ENCODE measurements around the gene ZNF416. TPM values are rescaled to one million over a fixed set of nuclear protein-coding genes. Genes with fewer than 3 reads are reported as not detected.

The ZNF416 gene
- total and polyA plus RNA-seq, 4 donors: 0.97 to 2.9 (median 1.2) TPM

DNA sequence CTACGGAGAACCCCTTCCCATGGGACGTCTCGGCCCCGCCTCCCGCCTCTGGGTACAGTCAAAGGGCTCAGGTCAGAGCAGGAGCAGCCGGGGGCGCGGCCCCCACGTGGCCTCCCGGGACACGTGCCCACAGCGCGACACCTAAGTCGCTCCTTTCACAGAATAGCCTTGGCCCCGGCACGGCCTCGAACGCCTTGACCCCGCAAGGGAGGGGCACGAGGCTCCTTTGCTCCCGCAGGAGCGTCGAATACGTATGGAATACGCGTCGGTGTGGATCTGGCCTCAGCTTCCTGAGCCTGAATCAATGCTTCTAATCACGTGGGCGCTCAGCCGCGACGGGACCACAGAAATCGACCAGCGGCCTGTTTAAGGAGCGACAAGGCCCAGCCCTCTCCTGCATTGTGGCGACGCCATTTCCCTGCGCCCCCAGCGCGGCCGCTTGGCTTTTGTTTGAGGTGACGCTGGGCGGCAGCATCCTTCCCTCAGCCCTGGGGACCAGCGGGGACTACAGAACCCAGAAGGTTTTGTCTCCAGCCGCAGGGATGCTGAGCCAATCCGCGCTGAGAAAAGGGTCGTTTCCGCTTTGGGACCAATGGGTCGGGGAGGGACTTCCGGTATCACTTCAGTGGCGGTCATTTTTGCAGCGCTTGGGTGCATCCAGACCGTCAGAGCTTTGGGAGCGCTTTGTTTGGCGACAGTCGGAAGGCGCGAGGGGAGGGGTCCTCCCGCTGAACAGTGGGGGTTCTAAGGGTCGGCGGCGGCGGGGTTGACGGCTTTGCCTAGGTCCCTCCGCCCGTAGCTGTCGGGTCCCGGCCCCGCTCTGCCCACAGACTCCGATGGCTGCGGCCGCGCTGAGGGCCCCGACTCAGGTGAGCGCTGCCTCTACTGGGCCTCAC is 5.1 kb upstream of the ZNF416 start, which contains the start of gene ZIK1:
ZIK1 (plus strand) TSS at position 625 of the 896 bp plus-strand sequence; CDS start at position 837, 212 bp downstream.
- Histone ChIP-seq H3K36me3 (ENCODE audit: control insufficient read depth in 4 of 4, insufficient read depth in 3 of 4, low read depth in 1 of 4, low read length in 3 of 4) (peaks cover 0 to 5% (median under 1%) of the 10 kb centered on the region in 4 donors), H3K27ac (ENCODE audit: low read depth in 1 of 2, low read length in 2 of 2) (no peak within 1 kb of the TSS), H3K4me3 (ENCODE audit: low read depth in 1 of 3, low read length in 3 of 3) (peak within 1 kb of the TSS; percentile 51 to 68 (median 51)), H3K27me3 (ENCODE audit: control insufficient read depth in 4 of 4, insufficient read depth in 4 of 4, low read length in 3 of 4) (peaks cover 0 to 4% (median 0%) of the 10 kb centered on the region in 4 donors), H3K4me1 (ENCODE audit: control insufficient read depth in 4 of 4, insufficient read depth in 4 of 4, low read length in 3 of 4) (peaks cover 0 to 3% (median 3%) of the 10 kb centered on the region in 4 donors), H3K9ac (ENCODE audit: low read depth in 1 of 2, low read length in 2 of 2) (peak within 1 kb of the TSS in 1 of 2 donors; percentile 18), H3K9me3 (ENCODE audit: control insufficient read depth in 4 of 4, low read length in 3 of 4) (peaks cover 20 to 51% (median 39%) of the 10 kb centered on the region in 4 donors)
- peak; percentile 83 to 94 for TF ChIP-seq GABPA (IDR thresholded peaks at IDR 0.05 in 1 of 2, conservative IDR thresholded peaks at IDR 0.05 in 1 of 2)
- no peak for TF ChIP-seq TAF1 (conservative IDR thresholded peaks at IDR 0.05)
- TF ChIP-seq FOXA1 (IDR thresholded peaks at IDR 0.05): no peak
- peak; percentile 45 for TF ChIP-seq YY1 (IDR thresholded peaks at IDR 0.05)
- TF ChIP-seq FOXA2 (IDR thresholded peaks at IDR 0.05): no peak
- TF ChIP-seq CTCF (IDR thresholded peaks at IDR 0.05; ENCODE audit: low read depth, low read length, missing input control): no peak
- TF ChIP-seq HNF4A (conservative IDR thresholded peaks at IDR 0.05): no peak
- TF ChIP-seq NR2F2 (IDR thresholded peaks at IDR 0.05): peak; percentile 46
- TF ChIP-seq SP1 (IDR thresholded peaks at IDR 0.05): no peak
- TF ChIP-seq RAD21 (IDR thresholded peaks at IDR 0.05): peak in 1 of 2 donors; percentile 8
- TF ChIP-seq MAX (IDR thresholded peaks at IDR 0.05): peak; percentile 67
- 6% methylated on average over 76 of the region's 76 CpGs for whole genome bisulfite sequencing
- peak; percentile 86 for DNase-seq (ENCODE audit: low spot score)

- peaks cover 17 to 46% (median 33%) of the 10 kb centered on the region in 4 donors for H3K9me3 ChIP-seq (ENCODE audit: control insufficient read depth in 4 of 4, low read length in 3 of 4)
- no peaks in the 10 kb centered on the region for H3K36me3 ChIP-seq (ENCODE audit: control insufficient read depth in 4 of 4, insufficient read depth in 3 of 4, low read depth in 1 of 4, low read length in 3 of 4)
- 42% methylated on average over 21 of the region's 21 CpGs for WGBS
- no peak overlapping the region for H3K27ac ChIP-seq (ENCODE audit: low read depth in 1 of 2, low read length in 2 of 2)
- no peak for DNase-seq (ENCODE audit: low spot score)
- peak overlapping the region in 2 of 3 donors; percentile 51 to 68 for H3K4me3 ChIP-seq (ENCODE audit: low read depth in 1 of 3, low read length in 3 of 3)
- peaks cover 0 to 4% (median 0%) of the 10 kb centered on the region in 4 donors for H3K27me3 ChIP-seq (ENCODE audit: control insufficient read depth in 4 of 4, insufficient read depth in 4 of 4, low read length in 3 of 4)
- no peak overlapping the region for H3K9ac ChIP-seq (ENCODE audit: low read depth in 1 of 2, low read length in 2 of 2)
- TF ChIP-seq REST (IDR thresholded peaks at IDR 0.05) (no peak), YY1 (IDR thresholded peaks at IDR 0.05) (no peak), HNF4A (conservative IDR thresholded peaks at IDR 0.05) (no peak), GABPA (IDR thresholded peaks at IDR 0.05 in 1 of 2, conservative IDR thresholded peaks at IDR 0.05 in 1 of 2) (no peak), EGR1 (IDR thresholded peaks at IDR 0.05; ENCODE audit: low read depth in 2 of 2) (no peak), ZBTB33 (IDR thresholded peaks at IDR 0.05) (no peak), SP1 (IDR thresholded peaks at IDR 0.05) (no peak), JUND (IDR thresholded peaks at IDR 0.05) (no peak), RXRA (IDR thresholded peaks at IDR 0.05) (no peak)
- TF ChIP-seq, protein P1, sequence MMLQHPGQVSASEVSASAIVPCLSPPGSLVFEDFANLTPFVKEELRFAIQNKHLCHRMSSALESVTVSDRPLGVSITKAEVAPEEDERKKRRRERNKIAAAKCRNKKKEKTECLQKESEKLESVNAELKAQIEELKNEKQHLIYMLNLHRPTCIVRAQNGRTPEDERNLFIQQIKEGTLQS (IDR thresholded peaks at IDR 0.05): no peak
- peaks cover 2 to 6% (median 5%) of the 10 kb centered on the region in 4 donors for H3K4me1 ChIP-seq (ENCODE audit: control insufficient read depth in 4 of 4, insufficient read depth in 4 of 4, low read length in 3 of 4)
Measured at GRCh38 chr19:57583104-57583520, 4.4 kb upstream of the ZNF416 start.
